GM12891 (cell line): ENCODE results near the gene KCNAB2.

Source experiments
- POLR2A ChIP-seq: IDR thresholded peaks from 2 replicates; pipeline ENCODE4 v1.6.1; 2011; ENCODE audit warnings: low read depth, low read length, control low read depth
- POLR2AphosphoS5 ChIP-seq: IDR thresholded peaks from 2 replicates; pipeline ENCODE4 v1.6.1; 2011; ENCODE audit warnings: low read depth, low read length, control low read depth
- POU2F2 ChIP-seq: IDR thresholded peaks from 2 replicates; pipeline ENCODE4 v1.6.1; 2011; ENCODE audit warnings: low read depth, mild to moderate bottlenecking, control low read depth, low read length, moderate library complexity
- SPI1 ChIP-seq: IDR thresholded peaks from 2 replicates; pipeline ENCODE4 v1.6.1; 2011; ENCODE audit warnings: low read depth, low read length, control low read depth
- TAF1 ChIP-seq: IDR thresholded peaks from 2 replicates; pipeline ENCODE4 v1.6.1; 2011; ENCODE audit warnings: low read depth, low read length, control low read depth

DNA sequence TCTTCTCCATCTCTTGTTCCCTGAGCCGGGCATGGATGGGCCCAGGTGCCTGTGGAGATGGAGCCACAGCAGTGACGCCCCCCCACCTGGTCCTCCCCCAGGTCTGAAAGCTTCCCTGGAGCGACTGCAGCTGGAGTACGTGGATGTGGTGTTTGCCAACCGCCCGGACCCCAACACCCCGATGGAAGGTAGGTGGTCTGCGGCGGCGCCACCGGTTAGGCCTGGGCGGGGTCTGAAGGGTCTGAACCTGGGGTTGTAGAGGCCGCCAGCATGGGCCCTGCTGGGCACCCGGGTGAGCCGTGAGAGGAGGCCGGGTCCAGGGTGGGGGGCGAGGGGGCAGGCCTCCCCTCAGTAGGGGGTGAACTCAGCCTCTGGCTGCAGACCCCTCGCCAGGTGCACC, 44.6 kb downstream of the KCNAB2 start:
- TF ChIP-seq TAF1 = no peak
- no peak for TF ChIP-seq SPI1
- TF ChIP-seq POLR2A = no peak
- no peak for TF ChIP-seq POLR2AphosphoS5
- no peak for TF ChIP-seq POU2F2
